GM12892 (cell line): ENCODE results near the gene HHIPL1.

Experiments
- DNase-seq: peaks from one replicate; pipeline ENCODE4 v3.0.0; 2011; ENCODE audit not compliant: insufficient read length
- FAIRE-seq: peaks from 2 replicates; lab custom pipeline; 2011; peaks lifted over from hg19 to GRCh38; lab: Jason Lieb, UNC
- POLR2A ChIP-seq: IDR thresholded peaks from 2 replicates; pipeline ENCODE4 v1.6.1; 2011; ENCODE audit warnings: low read depth, low read length, control low read depth
- POLR2AphosphoS5 ChIP-seq: IDR thresholded peaks from 2 replicates; pipeline ENCODE4 v1.6.1; 2011; ENCODE audit warnings: low read depth, low read length, control low read depth
- TAF1 ChIP-seq: IDR thresholded peaks from 2 replicates; pipeline ENCODE4 v1.6.1; 2011; ENCODE audit warnings: low read depth, mild to moderate bottlenecking, control low read depth, low read length, borderline replicate concordance

The HHIPL1 gene

DNA sequence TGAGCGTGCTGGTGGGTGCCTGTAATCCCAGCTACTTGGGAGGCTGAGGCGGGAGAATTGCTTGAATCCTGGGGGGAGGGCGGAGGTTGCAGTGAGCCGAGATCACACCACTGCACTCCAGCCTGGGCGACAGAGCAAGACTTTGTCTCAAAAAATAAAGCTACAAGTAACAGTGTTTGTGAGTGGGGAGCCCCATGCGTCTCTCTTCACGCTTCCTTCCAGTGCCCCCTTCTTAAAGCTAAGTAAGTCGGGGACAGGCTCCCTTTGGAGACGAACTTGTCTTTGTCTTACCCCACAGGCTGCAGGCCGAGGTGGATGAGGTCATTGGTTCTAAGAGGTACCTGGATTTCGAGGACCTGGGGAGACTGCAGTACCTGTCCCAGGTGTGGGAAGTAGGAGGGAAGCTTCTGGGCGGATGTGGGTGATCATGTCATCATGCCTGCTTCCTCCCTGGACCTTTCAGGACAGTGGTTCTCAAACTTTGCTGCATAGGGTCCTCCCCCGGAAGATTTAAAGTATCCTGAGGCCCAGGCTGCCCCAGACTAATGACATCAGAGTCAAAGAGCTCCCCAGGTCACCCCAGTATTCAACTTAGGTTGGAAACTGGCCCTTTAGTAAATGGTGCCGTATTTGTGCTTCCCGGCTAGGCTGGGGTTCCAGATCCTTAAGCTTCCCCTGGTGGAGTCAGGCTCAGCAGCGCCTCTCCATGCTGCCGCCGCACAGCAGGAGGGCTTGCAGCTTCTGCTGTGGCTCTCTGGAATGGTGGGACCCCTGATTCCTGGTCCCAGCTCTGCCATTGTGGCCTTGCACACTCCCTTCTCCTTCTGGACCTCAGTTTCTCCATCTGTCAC, 76.2 kb downstream of the HHIPL1 start:
- TF ChIP-seq POLR2A = no peak
- no peak for TF ChIP-seq TAF1
- TF ChIP-seq POLR2AphosphoS5 = no peak
- no peak for DNase-seq
- no peak for FAIRE-seq

DNA sequence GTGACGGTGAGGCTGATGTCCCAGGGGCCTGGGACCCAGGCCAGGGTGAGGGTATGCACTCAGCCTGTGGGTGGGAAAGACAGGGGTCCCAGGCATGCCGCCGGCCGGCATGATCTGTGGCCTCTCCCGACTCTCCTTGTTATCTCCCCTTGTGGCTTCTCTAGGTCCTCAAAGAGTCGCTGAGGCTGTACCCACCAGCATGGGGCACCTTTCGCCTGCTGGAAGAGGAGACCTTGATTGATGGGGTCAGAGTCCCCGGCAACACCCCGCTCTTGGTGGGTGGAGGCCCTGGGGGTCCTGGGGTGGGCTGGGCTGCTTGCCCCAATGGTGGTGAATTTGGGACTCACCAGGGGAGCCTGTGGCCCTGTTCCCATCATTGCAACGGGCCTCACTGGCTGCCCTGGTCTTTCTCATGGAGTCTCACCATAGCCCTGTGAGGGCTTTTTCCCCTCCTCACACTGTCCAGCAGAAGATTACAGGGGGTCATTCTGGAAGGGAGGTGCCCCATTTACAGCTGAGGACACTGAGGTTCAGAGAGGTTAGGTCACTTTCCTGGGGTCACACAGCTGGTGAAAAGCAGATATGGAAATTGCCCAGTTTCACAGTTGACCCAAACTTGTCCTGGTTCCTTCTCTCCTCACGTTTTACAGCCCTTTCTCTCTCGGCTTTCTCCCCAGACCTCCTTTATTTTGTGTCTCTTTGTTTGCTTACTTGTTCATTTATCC, 77.0 kb downstream of the HHIPL1 start:
- FAIRE-seq = no peak
- no peak for TF ChIP-seq TAF1
- TF ChIP-seq POLR2A = no peak
- no peak for TF ChIP-seq POLR2AphosphoS5

DNA sequence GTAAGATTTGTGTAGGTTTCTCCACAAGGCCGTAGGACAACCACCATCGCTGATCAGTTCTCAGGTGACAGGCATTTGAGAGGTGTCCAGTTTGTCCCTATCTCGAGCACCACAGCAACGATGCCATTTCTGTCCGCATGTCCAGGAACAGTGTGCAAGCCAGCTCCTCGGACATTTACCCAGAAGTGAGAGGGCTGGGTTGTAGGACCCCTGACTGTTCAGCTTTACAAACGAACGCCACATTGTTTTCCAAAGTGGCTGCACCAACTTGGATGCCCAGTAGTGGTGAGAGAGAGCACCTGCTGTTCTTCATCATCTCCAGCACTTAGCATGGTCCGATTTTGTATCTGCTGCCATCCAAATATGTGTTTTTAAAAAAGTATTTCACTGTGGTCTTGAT, 77.8 kb downstream of the HHIPL1 start:
- DNase-seq (no peak), FAIRE-seq (no peak)
- TF ChIP-seq TAF1 = no peak

More for the DNA sequence above, 77.0 kb downstream of the HHIPL1 start:
- no peak for DNase-seq

DNA sequence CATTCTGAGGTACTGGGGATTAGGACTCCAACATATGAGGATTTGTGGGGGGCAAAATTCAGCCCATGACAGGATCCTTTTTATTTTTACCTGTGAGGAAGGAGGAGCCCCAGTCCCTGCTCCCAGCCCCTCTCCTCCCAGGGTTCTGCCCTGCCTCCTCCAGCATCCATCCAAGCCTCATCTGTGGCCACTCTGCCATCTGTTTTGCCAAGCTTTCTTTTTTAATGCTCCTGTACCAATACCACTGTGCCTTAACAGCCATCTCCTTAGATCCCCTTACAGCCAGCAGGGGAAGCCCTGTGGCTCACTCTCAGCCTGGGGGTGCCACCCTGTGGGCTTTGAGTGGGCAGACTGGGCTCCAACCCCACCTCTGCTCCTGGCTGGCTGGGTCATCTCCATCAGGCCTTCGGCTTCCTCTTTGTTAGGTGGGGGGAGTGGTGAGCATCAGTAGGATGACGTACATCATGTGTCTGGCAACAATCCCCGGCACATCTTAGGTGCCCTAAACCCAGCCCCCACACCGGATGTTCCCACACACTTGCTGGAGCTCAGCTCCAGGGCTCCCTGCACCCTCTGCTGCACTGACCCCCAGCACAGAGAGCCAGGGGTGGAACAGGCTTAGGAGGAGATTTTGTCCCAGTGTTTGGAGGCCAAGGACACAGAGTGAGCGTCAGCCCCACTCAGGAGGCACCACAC, 79.4 kb downstream of the HHIPL1 start:
- DNase-seq (no peak), FAIRE-seq (no peak)
- TF ChIP-seq TAF1 (no peak), POLR2AphosphoS5 (no peak), POLR2A (no peak)

- TF ChIP-seq TAF1 (no peak), POLR2AphosphoS5 (no peak), POLR2A (no peak)
- DNase-seq (no peak), FAIRE-seq (no peak)
These were observed 80.2 kb downstream of the HHIPL1 start for GRCh38 chr14:99724939-99725773.

DNA sequence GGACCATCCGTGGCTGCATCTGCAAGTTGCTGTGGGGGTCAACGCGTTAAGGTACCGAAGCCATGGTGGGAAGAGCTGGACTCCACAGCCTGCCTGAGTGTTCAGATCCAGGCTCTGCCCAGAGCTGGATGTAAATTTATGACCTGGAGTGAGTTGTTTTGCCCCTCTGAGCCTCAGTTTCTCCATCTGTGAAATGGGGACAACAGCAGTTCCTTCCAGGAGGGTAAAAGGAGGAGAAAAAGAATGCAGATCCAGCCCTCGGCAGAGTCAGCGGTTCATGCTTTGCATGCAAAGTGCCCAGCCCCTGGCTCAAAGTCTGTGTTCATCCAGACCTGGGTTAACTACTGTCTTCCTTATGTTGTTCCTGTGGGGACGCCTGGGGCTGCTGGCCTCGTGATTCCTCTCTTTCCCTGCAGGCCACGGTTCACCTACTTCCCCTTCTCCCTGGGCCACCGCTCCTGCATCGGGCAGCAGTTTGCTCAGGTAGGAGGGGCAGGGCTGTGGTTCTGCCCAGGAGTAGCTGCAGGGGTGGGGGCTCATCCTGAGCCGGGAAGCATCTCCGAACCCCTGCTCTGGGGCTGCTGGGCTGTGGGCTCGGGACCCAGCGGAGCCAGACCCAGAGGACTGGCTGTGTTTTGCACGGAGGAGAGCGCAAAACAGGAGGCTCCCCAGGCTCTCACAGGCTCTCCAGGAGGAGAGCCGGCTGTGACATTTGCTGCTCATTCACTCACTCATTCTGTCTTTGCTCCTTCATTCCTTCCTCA, 81.0 kb downstream of the HHIPL1 start:
- DNase-seq = no peak
- TF ChIP-seq POLR2AphosphoS5 (no peak), POLR2A (no peak), TAF1 (no peak)
- FAIRE-seq = no peak

DNA sequence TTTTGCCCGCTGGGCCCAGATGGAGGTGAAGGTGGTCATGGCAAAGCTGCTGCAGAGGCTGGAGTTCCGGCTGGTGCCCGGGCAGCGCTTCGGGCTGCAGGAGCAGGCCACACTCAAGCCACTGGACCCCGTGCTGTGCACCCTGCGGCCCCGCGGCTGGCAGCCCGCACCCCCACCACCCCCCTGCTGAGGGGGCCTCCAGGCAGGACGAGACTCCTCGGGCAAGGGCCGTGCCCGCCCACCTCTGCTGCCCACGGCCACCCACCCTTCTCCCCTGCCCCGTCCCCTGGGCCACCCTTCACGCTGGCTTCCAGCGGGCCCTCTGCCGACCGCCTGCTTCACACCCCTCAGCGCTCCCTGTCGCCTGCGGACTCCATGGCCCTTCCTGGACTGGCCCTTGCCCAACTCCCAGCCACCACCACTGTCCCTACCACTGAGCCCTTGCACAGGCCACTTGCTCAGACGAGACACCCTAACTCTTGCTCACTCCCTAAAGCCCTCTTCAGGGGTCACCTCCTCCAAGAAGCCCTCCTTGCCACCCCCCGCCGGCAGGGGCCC, 81.7 kb downstream of the HHIPL1 start:
- DNase-seq (no peak), FAIRE-seq (no peak)

DNA sequence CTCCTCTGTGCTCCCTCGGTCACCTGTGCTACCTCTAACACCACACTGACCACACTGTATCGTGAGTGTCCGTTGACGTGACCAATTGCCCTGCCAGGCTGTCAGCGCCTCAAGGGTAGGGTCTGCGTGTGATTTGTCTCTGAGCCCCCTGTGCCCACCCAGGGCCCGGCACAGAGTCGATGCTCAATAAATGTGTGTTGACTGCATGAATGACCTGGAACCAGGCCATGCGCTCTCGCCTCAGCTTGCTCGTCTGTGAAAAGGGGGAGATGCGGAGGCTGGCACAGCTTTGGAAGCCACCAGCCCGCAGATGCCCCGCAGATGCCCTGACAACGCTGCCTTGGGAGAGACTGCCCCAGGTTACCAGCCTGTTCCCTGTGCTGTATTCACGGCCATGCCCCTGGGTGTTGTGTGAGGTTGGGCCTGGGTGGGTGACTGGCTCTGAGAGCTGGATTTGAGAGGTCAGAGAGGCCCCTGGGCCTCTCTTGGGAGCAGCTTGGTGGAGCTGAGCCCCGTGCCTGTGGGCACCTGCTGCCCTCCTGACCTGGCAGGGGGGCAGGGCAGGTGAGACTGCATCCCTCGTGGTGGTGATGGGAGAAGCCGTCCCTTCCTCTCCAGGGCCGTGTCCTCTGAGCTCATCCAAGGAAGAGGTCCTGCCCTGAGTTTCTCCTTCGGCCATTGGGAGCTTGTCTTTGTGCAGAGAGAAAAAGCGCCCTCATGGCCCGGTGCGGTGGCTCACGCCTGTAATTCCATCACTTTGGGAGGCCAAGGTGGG, 82.4 kb downstream of the HHIPL1 start:
- DNase-seq (no peak), FAIRE-seq (no peak)
- TF ChIP-seq POLR2AphosphoS5 (no peak), POLR2A (no peak), TAF1 (no peak)

More for the DNA sequence above, 81.7 kb downstream of the HHIPL1 start:
- no peak for TF ChIP-seq TAF1
- no peak for TF ChIP-seq POLR2A
- no peak for TF ChIP-seq POLR2AphosphoS5

DNA sequence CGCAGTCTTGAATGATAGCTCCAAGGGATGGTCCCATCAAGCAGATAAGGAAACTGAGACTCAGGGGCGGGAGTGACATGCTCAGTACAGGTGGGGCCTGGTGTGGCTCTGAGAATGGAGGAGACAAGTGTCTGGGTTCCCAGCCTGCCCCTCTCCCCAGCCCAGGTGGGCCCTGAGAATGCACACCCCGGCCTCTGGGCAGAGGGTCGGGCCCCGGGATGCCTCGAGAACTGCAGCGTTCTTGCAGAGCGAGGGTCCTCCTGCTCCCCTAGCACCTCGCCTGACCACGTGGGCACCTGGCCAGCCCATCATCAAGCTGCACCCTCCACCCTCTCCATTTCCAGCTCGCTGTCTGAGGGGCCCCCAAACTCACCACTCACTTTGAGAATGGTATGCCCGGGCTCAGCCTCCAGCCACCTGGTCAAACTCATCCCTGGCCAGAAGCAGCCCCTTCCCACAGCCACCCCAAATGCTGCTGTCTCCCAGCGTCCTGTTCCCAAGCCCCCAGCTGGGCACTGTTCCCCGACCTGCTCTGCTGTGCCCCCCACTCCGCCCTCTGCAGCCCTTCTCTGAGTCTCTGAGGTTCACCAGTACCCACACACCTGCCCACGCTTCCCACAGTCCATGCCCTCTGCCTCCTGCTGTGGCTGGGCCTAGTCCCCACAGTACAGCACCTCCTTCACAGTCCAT, 83.4 kb downstream of the HHIPL1 start:
- no peak for TF ChIP-seq TAF1
- TF ChIP-seq POLR2A = no peak
- no peak for TF ChIP-seq POLR2AphosphoS5
- no peak for FAIRE-seq
- DNase-seq = no peak
